B cell (primary cell): ENCODE measurements around the gene DGKB.

Source experiments
- CTCF ChIP-seq: fragments of 200-600 bp; IDR thresholded peaks from one replicate; pipeline ENCODE4 v1.8.0; 2022; ENCODE audit warnings: antibody characterized with exemption, mild to moderate bottlenecking
- EZH2 ChIP-seq: IDR thresholded peaks from 2 replicates; pipeline ENCODE4 v1.6.1; 2012; ENCODE audit warnings: borderline replicate concordance, low read depth, mild to moderate bottlenecking, moderate library complexity, low read length; ENCODE audit not compliant: insufficient read depth, poor library complexity, severe bottlenecking

- no peak for TF ChIP-seq CTCF
- TF ChIP-seq EZH2, result no peak
Measured at GRCh38 chr7:14765731-14766130, 136.8 kb downstream of the DGKB start.
